Measurements from ENCODE around the gene SEMA3F. TPM values are rescaled to one million over a fixed set of nuclear protein-coding genes. Genes with fewer than 3 reads are reported as not detected.

Gene SEMA3F
- total and polyA plus RNA-seq, 2 of the 4 experiments (the other 2 are of a cell fraction) = 7.3 to 23.3 TPM

- no peak for TF ChIP-seq MXI1 (IDR thresholded peaks at IDR 0.05; ENCODE audit: borderline replicate concordance, low read depth, low read length)
Observed at GRCh38 chr3:50122661-50123391, 32.3 kb upstream of the SEMA3F start (continued).

- H2BK20ac ChIP-seq (ENCODE audit: low read depth, low read length) = no peak overlapping the region
- H3K9ac ChIP-seq (ENCODE audit: low read depth, low read length) = no peak overlapping the region
- H3K4me1 ChIP-seq (ENCODE audit: control insufficient read depth, insufficient read depth, low read length) = peaks cover 31% of the 10 kb centered on the region
- no peak overlapping the region for H3K23ac ChIP-seq (ENCODE audit: low read depth, low read length)
- H3K56ac ChIP-seq (ENCODE audit: extremely low read depth, insufficient read depth, low read length) = no peak overlapping the region
- no peaks in the 10 kb centered on the region for H3K27me3 ChIP-seq (ENCODE audit: control insufficient read depth, insufficient read depth, low read length)
- ATAC-seq (ENCODE audit: low read depth) (no peak), DNase-seq (no peak)
- in situ Hi-C loops (cut with MboI; ENCODE audit: low sequenced_read_pairs) = loop anchor here (5.0 kb wide), 1 partner anchor 59 kb away; no protein-coding TSS in a partner anchor
- H2AK9ac ChIP-seq (replicated peaks; ENCODE audit: low read depth, low read length, poor library complexity) = no peak overlapping the region
- BruUV-seq (replicated peaks) = no TSS peak
- H2AK5ac ChIP-seq (ENCODE audit: low read depth, low read length) = no peak overlapping the region; the same call in 1 of the 2 replicates
- no peak overlapping the region for H2AFZ ChIP-seq (replicated peaks; ENCODE audit: low read length, poor library complexity)
- H3K4ac ChIP-seq (ENCODE audit: low read depth, low read length) = 0 out of 2 replicates have a peak overlapping the region, but pooled peaks have one; percentile 59
- ChIA-PET POLR2A (ENCODE audit: unreplicated experiment) (no interaction called here), CTCF (interaction anchor here (0.8 to 1.5 kb wide), 2 partner anchors 64 to 66 kb away, joined by 3 to 8 read pairs; no protein-coding TSS in a partner anchor)
- H4K20me1 ChIP-seq (ENCODE audit: insufficient read depth, low read length) = peaks cover 35% of the 10 kb centered on the region
- H3K9me1 ChIP-seq (ENCODE audit: insufficient read depth, low read length) = peaks cover 20% of the 10 kb centered on the region; the same call in 1 of the 2 replicates
- 100% methylated on average over 1 of the region's 4 CpGs; no CpG with 5 or more reads in 1 of the 2 experiments for WGBS, 2 experiments (ENCODE audit: extremely low coverage in 2 of 2, insufficient read length in 1 of 2)
- no peak overlapping the region for H3K4me2 ChIP-seq (ENCODE audit: low read depth, low read length)
- H3K4me3 ChIP-seq (ENCODE audit: insufficient read depth, low read depth, low read length) = no peak overlapping the region
- H2BK120ac ChIP-seq (ENCODE audit: low read depth, low read length) = no peak overlapping the region
- peaks cover 19% of the 10 kb centered on the region for H3K36me3 ChIP-seq (ENCODE audit: control insufficient read depth, insufficient read depth, low read length)
- no peak overlapping the region for H2BK5ac ChIP-seq (ENCODE audit: low read depth, low read length, poor library complexity, severe bottlenecking)
- peaks cover 0 to 12% of the 10 kb centered on the region in 2 experiments; a peak in 1 of 4 replicates for H3K79me1 ChIP-seq (ENCODE audit: low read depth in 1 of 2, low read length in 2 of 2)
- intact Hi-C loops (cut with micrococcal nuclease) = no loop called here
- H4K8ac ChIP-seq (ENCODE audit: low read depth in 2 of 2, low read length in 2 of 2) = peak overlapping the region in 1 of 2 experiments; percentile 13; a peak in 1 of 4 replicates
- no peak overlapping the region for H3K18ac ChIP-seq (ENCODE audit: low read depth, low read length)
- H4K5ac ChIP-seq (ENCODE audit: low read depth, low read length) = no peak overlapping the region
- no peak overlapping the region for H3K27ac ChIP-seq (ENCODE audit: insufficient read depth, low read length)
- no peak overlapping the region for H2BK15ac ChIP-seq (ENCODE audit: low read depth, low read length)
- H3K14ac ChIP-seq (replicated peaks; ENCODE audit: low read depth, low read length) = no peak overlapping the region
- no peaks in the 10 kb centered on the region for H3K9me3 ChIP-seq (ENCODE audit: control insufficient read depth, insufficient read depth, low read length)
- dilution Hi-C loops (cut with HindIII; ENCODE audit: low sequenced_read_pairs, unreplicated experiment) = no loop called here
- no peak overlapping the region for H4K91ac ChIP-seq (ENCODE audit: insufficient read depth, low read depth, low read length)
- TF ChIP-seq BHLHE40 (IDR thresholded peaks at IDR 0.05; ENCODE audit: low read depth, low read length) = no peak
- TF ChIP-seq USF2 (IDR thresholded peaks at IDR 0.05; ENCODE audit: low read depth, low read length) = no peak
- no peak for TF ChIP-seq CEBPB (IDR thresholded peaks at IDR 0.05; ENCODE audit: low read depth, low read length)
- TF ChIP-seq CHD1 (IDR thresholded peaks at IDR 0.05; ENCODE audit: low read depth, low read length) = no peak
- TF ChIP-seq ELK1 (IDR thresholded peaks at IDR 0.05; ENCODE audit: borderline replicate concordance, low read depth, low read length) = no peak
- TF ChIP-seq CTCF (conservative IDR thresholded peaks at IDR 0.05; ENCODE audit: low read depth, low read length) = no peak
- TF ChIP-seq SMC3 (IDR thresholded peaks at IDR 0.05; ENCODE audit: low read depth, low read length) = no peak
- no peak for TF ChIP-seq FOS (IDR thresholded peaks at IDR 0.05; ENCODE audit: low read depth, low read length)
- no peak for TF ChIP-seq NFE2L2 (IDR thresholded peaks at IDR 0.05; ENCODE audit: low read depth, low read length)
- TF ChIP-seq POLR2A (IDR thresholded peaks at IDR 0.05; ENCODE audit: low read depth, low read length) = no peak
Observed at GRCh38 chr3:50123394-50124051, 31.6 kb upstream of the SEMA3F start.
